Measurements from ENCODE around the gene KLHL15. TPM values are rescaled to one million over a fixed set of nuclear protein-coding genes. Genes with fewer than 3 reads are reported as not detected.

KLHL15 gene
- total and polyA plus RNA-seq, 2 of the 13 experiments (the other 11 are each of a cell fraction or from before 2014, with no cell fraction given): 2.8 to 5.5 TPM

DNA sequence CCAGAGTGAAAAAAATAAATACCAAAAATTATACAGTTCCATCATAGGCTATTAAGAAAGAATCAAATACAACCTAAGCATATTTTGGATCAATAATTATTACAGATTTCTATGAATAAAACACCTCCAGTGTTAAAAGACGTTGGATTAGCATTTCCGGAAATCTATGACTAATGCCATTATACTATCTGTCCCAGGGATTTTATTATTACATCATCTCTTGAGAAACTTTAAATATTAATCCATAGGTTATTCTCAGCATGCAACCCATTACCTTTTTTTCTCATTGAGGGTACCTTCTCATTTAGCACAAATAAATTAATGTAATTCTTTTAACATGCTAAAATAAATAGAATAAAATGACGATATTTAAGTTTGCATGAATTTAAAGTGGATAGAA, 74.6 kb downstream of the KLHL15 start:
- no peak overlapping the region for H3K9ac ChIP-seq (ENCODE audit: insufficient read depth, low read depth, low read length)
- no peaks in the 10 kb centered on the region for H3K9me3 ChIP-seq (ENCODE audit: low read length)
- no peaks in the 10 kb centered on the region for H3K36me3 ChIP-seq (replicated peaks in 1 of 2; ENCODE audit: control insufficient read depth in 1 of 2, insufficient read depth in 2 of 2, low read length in 2 of 2)
- FAIRE-seq (no peak), ATAC-seq (no peak), DNase-seq (ENCODE audit: low spot score) (no peak)
- no peaks in the 10 kb centered on the region for H3K79me2 ChIP-seq (ENCODE audit: insufficient read depth, low read length)
- CTCF ChIA-PET (ENCODE audit: low intra/inter-chr PET ratio, low total read pairs): no interaction called here
- H3K27ac ChIP-seq (ENCODE audit: extremely low read length, insufficient read depth, low read length): no peak overlapping the region
- H3K4me1 ChIP-seq (ENCODE audit: insufficient read depth, low read length): no peaks in the 10 kb centered on the region
- POLR2A ChIA-PET: no interaction called here
- no peak overlapping the region for H3K4me2 ChIP-seq (ENCODE audit: low read depth, low read length)
- no peak overlapping the region for H3K4me3 ChIP-seq (replicated peaks in 1 of 3; ENCODE audit: insufficient read depth in 1 of 3, low read depth in 2 of 3, low read length in 3 of 3)
- H2AFZ ChIP-seq (ENCODE audit: low read length): no peak overlapping the region
- intact Hi-C loops (cut with micrococcal nuclease; ENCODE audit: unreplicated experiment) (no loop called here), in situ Hi-C loops (cut with HindIII; ENCODE audit: extremely low pct_ligation_motif_present, low pct_unique_long_range_greater_than_20kb) (no loop called here)
- WGBS (ENCODE audit: low lambda C conversion rate): 33% methylated on average over 3 of the region's 3 CpGs
- no TSS peak for BruUV-seq (replicated peaks)
- H3K27me3 ChIP-seq (ENCODE audit: control insufficient read depth in 1 of 2, insufficient read depth in 2 of 2, low read length in 2 of 2): no peaks in the 10 kb centered on the region
- no peaks in the 10 kb centered on the region for H4K20me1 ChIP-seq (ENCODE audit: insufficient read depth, low read length)
- TF ChIP-seq ZNF780A (CRISPR knock-in tag; IDR thresholded peaks at IDR 0.05): no peak
- TF ChIP-seq, protein P1, sequence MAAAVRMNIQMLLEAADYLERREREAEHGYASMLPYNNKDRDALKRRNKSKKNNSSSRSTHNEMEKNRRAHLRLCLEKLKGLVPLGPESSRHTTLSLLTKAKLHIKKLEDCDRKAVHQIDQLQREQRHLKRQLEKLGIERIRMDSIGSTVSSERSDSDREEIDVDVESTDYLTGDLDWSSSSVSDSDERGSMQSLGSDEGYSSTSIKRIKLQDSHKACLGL (CRISPR knock-in tag; IDR thresholded peaks at IDR 0.05): no peak
- no peak for TF ChIP-seq CBX1 (IDR thresholded peaks at IDR 0.05; ENCODE audit: low read depth)
- TF ChIP-seq, protein P2, sequence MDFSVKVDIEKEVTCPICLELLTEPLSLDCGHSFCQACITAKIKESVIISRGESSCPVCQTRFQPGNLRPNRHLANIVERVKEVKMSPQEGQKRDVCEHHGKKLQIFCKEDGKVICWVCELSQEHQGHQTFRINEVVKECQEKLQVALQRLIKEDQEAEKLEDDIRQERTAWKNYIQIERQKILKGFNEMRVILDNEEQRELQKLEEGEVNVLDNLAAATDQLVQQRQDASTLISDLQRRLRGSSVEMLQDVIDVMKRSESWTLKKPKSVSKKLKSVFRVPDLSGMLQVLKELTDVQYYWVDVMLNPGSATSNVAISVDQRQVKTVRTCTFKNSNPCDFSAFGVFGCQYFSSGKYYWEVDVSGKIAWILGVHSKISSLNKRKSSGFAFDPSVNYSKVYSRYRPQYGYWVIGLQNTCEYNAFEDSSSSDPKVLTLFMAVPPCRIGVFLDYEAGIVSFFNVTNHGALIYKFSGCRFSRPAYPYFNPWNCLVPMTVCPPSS (IDR thresholded peaks at IDR 0.05): no peak
- no peak for TF ChIP-seq ZC3H13 (CRISPR knock-in tag; IDR thresholded peaks at IDR 0.05)
- TF ChIP-seq ZNF468 (CRISPR knock-in tag; IDR thresholded peaks at IDR 0.05): no peak
- TF ChIP-seq HMG20A (CRISPR knock-in tag; IDR thresholded peaks at IDR 0.05; ENCODE audit: borderline replicate concordance): no peak
- no peak for TF ChIP-seq SETDB1 (CRISPR knock-in tag; IDR thresholded peaks at IDR 0.05; ENCODE audit: borderline replicate concordance)
- TF ChIP-seq NR2F6 (IDR thresholded peaks at IDR 0.05): no peak
- no peak for TF ChIP-seq NR2F6 (CRISPR knock-in tag; IDR thresholded peaks at IDR 0.05)
- TF ChIP-seq, protein P3, sequence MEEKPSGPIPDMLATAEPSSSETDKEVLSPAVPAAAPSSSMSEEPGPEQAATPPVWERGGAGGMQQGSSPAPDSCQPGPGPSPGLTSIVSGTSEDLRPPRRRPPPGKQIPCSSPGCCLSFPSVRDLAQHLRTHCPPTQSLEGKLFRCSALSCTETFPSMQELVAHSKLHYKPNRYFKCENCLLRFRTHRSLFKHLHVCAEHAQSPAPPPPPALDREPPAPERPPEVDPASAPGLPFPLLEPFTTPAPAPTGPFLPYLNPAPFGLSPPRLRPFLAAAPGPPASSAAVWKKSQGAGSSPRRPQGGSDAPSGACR (CRISPR knock-in tag; IDR thresholded peaks at IDR 0.05): no peak
- no peak for TF ChIP-seq EEA1 (CRISPR knock-in tag; IDR thresholded peaks at IDR 0.05; ENCODE audit: borderline replicate concordance)
- TF ChIP-seq SMARCC2 (IDR thresholded peaks at IDR 0.05): no peak
- no peak for TF ChIP-seq ZIK1 (CRISPR knock-in tag; IDR thresholded peaks at IDR 0.05; ENCODE audit: borderline replicate concordance, low read depth)
- TF ChIP-seq TGIF2 (CRISPR knock-in tag; IDR thresholded peaks at IDR 0.05): no peak
- no peak for TF ChIP-seq ZSCAN20 (CRISPR knock-in tag; IDR thresholded peaks at IDR 0.05; ENCODE audit: borderline replicate concordance)
- no peak for TF ChIP-seq ZNF709 (CRISPR knock-in tag; IDR thresholded peaks at IDR 0.05)

Data from HepG2 (cell line).